HCT116 (cell line): ENCODE measurements around the gene TRPT1. TPM values are rescaled to one million over a fixed set of nuclear protein-coding genes. Genes with fewer than 3 reads are reported as not detected.

Source experiments
- ATAC-seq: fragments of 200-7000 bp; cut with Tn5 transposase; 2 replicates; pipeline ENCODE4 v1.9.1; 2020; ENCODE audit warnings: mild to moderate bottlenecking, moderate library complexity
- BruUV-seq: library from RNA; stranded (reverse); fragments of 400-500 nt; replicated peaks from 2 replicates; lab custom pipeline; 2021; lab: Mats Ljungman, UMichigan
- CTCF ChIA-PET: fragments of 300-600 bp; sonication (Branson Sonifier 250); formaldehyde crosslinking; loops from one replicate; lab custom pipeline; 2021; ENCODE audit warnings: antibody characterized with exemption; lab: Charles Lee
- POLR2A ChIA-PET: fragments of 300-600, 350-600 bp; sonication (Branson Sonifier 250); formaldehyde crosslinking; loops from one replicate; lab custom pipeline; 2021; ENCODE audit warnings: antibody characterized with exemption; lab: Charles Lee
- RAD21 ChIA-PET, 2 experiments: fragments of 300-600 bp; sonication (Branson Sonifier 250); formaldehyde crosslinking; loops; one replicate each; lab custom pipeline; 2023; ENCODE audit warnings: low total read pairs in 2 of 2; ENCODE audit not compliant: uncharacterized antibody in 2 of 2, unreplicated experiment in 2 of 2, low non-redundant PET in 1 of 2; lab: Charles Lee
- DNase-seq: peaks from one replicate; pipeline ENCODE4 v3.0.0-alpha.2; 2010; ENCODE audit warnings: low read depth, low spot score
- H2AFZ ChIP-seq: fragments of 200-600 bp; shearing (Covaris generic), sonication (generic); 2 replicates; pipeline ENCODE4 v1.6.1; 2017; ENCODE audit warnings: low read depth, mixed run types, mixed read lengths, antibody characterized with exemption, low read length; ENCODE audit not compliant: poor library complexity, severe bottlenecking
- H3K27ac ChIP-seq: 2 replicates; pipeline ENCODE4 v1.5.1; 2012; ENCODE audit warnings: low read depth, low read length
- H3K27me3 ChIP-seq: fragments of 200-600 bp; sonication (generic); 2 replicates; pipeline ENCODE4 v1.6.1; 2016; ENCODE audit warnings: mixed run types, low read length, mixed read lengths; ENCODE audit not compliant: insufficient read depth
- H3K36me3 ChIP-seq, 2 experiments: fragments of 200-500 bp in 1 of 2; fragments of 200-600 bp in 1 of 2; sonication (Bioruptor generic) in 1 of 2; sonication (generic) in 1 of 2; 2 replicates each; pipeline versions ENCODE4 v1.5.1 to v1.6.1; 2014 to 2016; ENCODE audit warnings: low read length in 2 of 2, inconsistent platforms in 1 of 2, mixed read lengths in 1 of 2, mixed run types in 1 of 2; ENCODE audit not compliant: insufficient read depth in 2 of 2, control insufficient read depth in 1 of 2
- H3K4me1 ChIP-seq, 2 experiments: fragments of 200-600 bp in 1 of 2; sonication (generic) in 1 of 2; 2 replicates each; pipeline versions ENCODE4 v1.5.1 to v1.6.1; 2012 to 2017; ENCODE audit warnings: low read length in 2 of 2, inconsistent platforms in 1 of 2, mild to moderate bottlenecking in 1 of 2, mixed read lengths in 1 of 2, mixed run types in 1 of 2, moderate library complexity in 1 of 2; ENCODE audit not compliant: insufficient read depth in 2 of 2, control insufficient read depth in 1 of 2
- H3K4me2 ChIP-seq: fragments of 200-600 bp; sonication (generic); 2 replicates; pipeline ENCODE4 v1.6.1; 2017; ENCODE audit warnings: mixed run types, low read length, mixed read lengths
- H3K4me3 ChIP-seq, 2 experiments: fragments of 200-600 bp in 1 of 2; sonication (generic) in 1 of 2; replicated peaks in 1 of 2; 2 replicates each; pipeline ENCODE4 v1.5.1; 2011 to 2016; ENCODE audit warnings: low read length in 2 of 2, control low read depth in 1 of 2, low read depth in 1 of 2, mild to moderate bottlenecking in 1 of 2, mixed read lengths in 1 of 2, mixed run types in 1 of 2
- H3K79me2 ChIP-seq: fragments of 200-600 bp; sonication (generic); 2 replicates; pipeline ENCODE4 v1.6.1; 2017; ENCODE audit warnings: mild to moderate bottlenecking, mixed run types, low read length, moderate library complexity, mixed read lengths; ENCODE audit not compliant: insufficient read depth
- H3K9ac ChIP-seq: fragments of 200-600 bp; sonication (generic); 2 replicates; pipeline ENCODE4 v1.6.1; 2016; ENCODE audit warnings: low read length, mixed read lengths
- H3K9me2 ChIP-seq: fragments of 200-600 bp; sonication (generic), shearing (Covaris generic); 2 replicates; pipeline ENCODE4 v1.6.1; 2017; ENCODE audit warnings: mixed run types, mild to moderate bottlenecking, moderate library complexity; ENCODE audit not compliant: insufficient read depth
- H3K9me3 ChIP-seq, 2 experiments: fragments of 200-500 bp in 1 of 2; fragments of 200-600 bp in 1 of 2; sonication (Bioruptor generic) in 1 of 2; sonication (generic) in 1 of 2; 2 replicates each; pipeline ENCODE4 v1.6.1; 2014 to 2017; ENCODE audit warnings: low read length in 2 of 2, mixed read lengths in 2 of 2, inconsistent platforms in 1 of 2, low read depth in 1 of 2, mild to moderate bottlenecking in 1 of 2, mixed run types in 1 of 2, moderate library complexity in 1 of 2; ENCODE audit not compliant: control insufficient read depth in 1 of 2, insufficient read depth in 1 of 2
- H4K20me1 ChIP-seq: fragments of 200-600 bp; sonication (generic), shearing (Covaris generic); 2 replicates; pipeline ENCODE4 v1.6.1; 2017; ENCODE audit warnings: mixed run types, mild to moderate bottlenecking, moderate library complexity; ENCODE audit not compliant: insufficient read depth
- CTCF ChIP-seq, 3 experiments: fragments of 200-600 bp in 1 of 3; sonication (generic) in 1 of 3; IDR thresholded peaks in 2 of 3; conservative IDR thresholded peaks in 1 of 3; 2 replicates each; pipeline ENCODE4 v1.5.1; 2012 to 2017; ENCODE audit warnings: low read depth in 2 of 3, low read length in 2 of 3, antibody characterized with exemption in 1 of 3, borderline replicate concordance in 1 of 3, control low read depth in 1 of 3, mild to moderate bottlenecking in 1 of 3, mixed read lengths in 1 of 3, mixed run types in 1 of 3, moderate library complexity in 1 of 3; ENCODE audit not compliant: insufficient read depth in 1 of 3
- EZH2 ChIP-seq: fragments of 200-600 bp; sonication (generic); IDR thresholded peaks from 2 replicates; pipeline ENCODE4 v1.6.1; 2017; ENCODE audit warnings: antibody characterized with exemption, mixed run types
- EZH2phosphoT487 ChIP-seq: fragments of 200-600 bp; IDR thresholded peaks from 2 replicates; pipeline ENCODE4 v1.6.1; 2018; ENCODE audit warnings: antibody characterized with exemption, borderline replicate concordance
- POLR2A ChIP-seq: IDR thresholded peaks from 2 replicates; pipeline ENCODE4 v1.7.0; 2011; ENCODE audit warnings: borderline replicate concordance; ENCODE audit not compliant: insufficient read depth, insufficient read length; ENCODE audit errors: extremely low read depth
- POLR2AphosphoS5 ChIP-seq: IDR thresholded peaks from 2 replicates; pipeline ENCODE4 v1.6.1; 2011; ENCODE audit warnings: mild to moderate bottlenecking, low read depth, low read length, moderate library complexity
- SRF ChIP-seq: IDR thresholded peaks from 2 replicates; pipeline ENCODE4 v1.6.1; 2012; ENCODE audit warnings: low read depth
- ZFX ChIP-seq: fragments of 450-650 bp; IDR thresholded peaks from 2 replicates; pipeline ENCODE4 v1.6.1; 2017
- intact Hi-C: fragments of 100-400 bp; cut with micrococcal nuclease; formaldehyde crosslinking; loops from 2 replicates; pipeline ENCODE4 v1.10.0; 2022
- total RNA-seq: library from RNA; stranded (reverse); gene quantifications from one replicate; pipeline ENCODE4 v1.2.1, GENCODE V29; 2021; ENCODE audit not compliant: unreplicated experiment
- TF ChIP-seq, protein P1 (sequence below): IDR thresholded peaks from 2 replicates; pipeline ENCODE4 v1.6.1; 2012

Gene TRPT1
- total RNA-seq, 1 experiment from 2014 or later = 43.2 TPM

DNA sequence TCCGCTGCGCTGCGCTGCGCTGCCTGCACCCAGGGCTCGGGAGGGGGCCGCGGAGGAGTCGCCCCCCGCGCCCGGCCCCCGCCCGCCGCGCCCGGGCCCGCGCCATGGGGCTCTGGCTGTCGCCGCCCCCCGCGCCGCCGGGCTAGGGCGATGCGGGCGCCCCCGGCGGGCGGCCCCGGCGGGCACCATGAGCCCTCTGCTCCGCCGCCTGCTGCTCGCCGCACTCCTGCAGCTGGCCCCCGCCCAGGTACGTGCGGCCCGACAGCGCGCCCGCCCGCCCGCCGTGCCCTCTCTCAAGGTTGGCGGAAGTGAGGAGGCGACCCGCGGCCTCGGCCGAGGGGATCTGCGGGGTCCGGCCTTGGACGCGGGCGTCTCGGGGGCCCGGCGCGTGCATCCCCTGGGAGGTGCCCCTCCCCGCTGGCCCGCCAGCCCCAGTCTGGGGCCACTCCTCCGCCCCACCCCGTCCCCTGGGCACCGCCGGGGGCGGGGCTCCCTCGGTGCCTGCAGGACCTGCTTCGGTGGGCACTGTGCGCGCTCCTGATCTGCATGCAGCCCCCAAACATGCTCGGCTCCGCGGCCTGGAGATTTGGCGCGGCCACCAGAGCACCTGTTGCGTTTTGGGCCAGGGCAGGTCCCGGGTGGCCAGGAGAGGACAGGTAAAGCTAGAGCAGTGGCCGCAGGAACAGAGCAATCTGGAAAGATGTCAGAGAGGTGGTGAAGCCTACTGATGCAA, 8.8 kb upstream of the TRPT1 start:
- CTCF ChIA-PET = no interaction called here
- H4K20me1 ChIP-seq = no peaks in the 10 kb centered on the region
- POLR2A ChIA-PET = interaction anchor here (1.0 to 1.2 kb wide), 2 partner anchors 17 to 70 kb away, joined by 3 read pairs; no protein-coding TSS in a partner anchor
- BruUV-seq = no TSS peak
- peak overlapping the region; percentile 75 for H3K9ac ChIP-seq
- ATAC-seq (peak; percentile 63), DNase-seq (no peak)
- intact Hi-C loops = no loop called here
- RAD21 ChIA-PET = no interaction called here
- no peak overlapping the region for H2AFZ ChIP-seq
- peaks cover 26 to 66% of the 10 kb centered on the region in 2 experiments for H3K4me1 ChIP-seq
- H3K79me2 ChIP-seq = peaks cover 8% of the 10 kb centered on the region
- peak overlapping the region; percentile 87 for H3K27ac ChIP-seq
- TF ChIP-seq EZH2phosphoT487 (no peak), ZFX (no peak), POLR2A (peak; percentile 22), EZH2 (no peak), SRF (no peak), POLR2AphosphoS5 (peak; percentile 60), CTCF (IDR thresholded peaks at IDR 0.05 in 2 of 3, conservative IDR thresholded peaks at IDR 0.05 in 1 of 3; ENCODE audit: borderline replicate concordance in 1 of 3, insufficient read depth in 1 of 3, low read depth in 2 of 3, low read length in 2 of 3) (no peak)
- TF ChIP-seq, protein P1, sequence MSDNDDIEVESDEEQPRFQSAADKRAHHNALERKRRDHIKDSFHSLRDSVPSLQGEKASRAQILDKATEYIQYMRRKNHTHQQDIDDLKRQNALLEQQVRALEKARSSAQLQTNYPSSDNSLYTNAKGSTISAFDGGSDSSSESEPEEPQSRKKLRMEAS = no peak
- H3K9me2 ChIP-seq = no peaks in the 10 kb centered on the region
- H3K4me3 ChIP-seq = peak overlapping the region; percentile 55 to 79
- 0 out of 4 replicates have a peak, but pooled peaks cover 0 to 8% of the 10 kb centered on the region in 2 experiments for H3K36me3 ChIP-seq
- H3K4me2 ChIP-seq = peak overlapping the region; percentile 100
- H3K27me3 ChIP-seq = no peaks in the 10 kb centered on the region
- no peaks in the 10 kb centered on the region for H3K9me3 ChIP-seq
